Measurements from ENCODE around the gene OSR1. TPM values are rescaled to one million over a fixed set of nuclear protein-coding genes. Genes with fewer than 3 reads are reported as not detected.

Gene OSR1
- not detected for total RNA-seq

DNA sequence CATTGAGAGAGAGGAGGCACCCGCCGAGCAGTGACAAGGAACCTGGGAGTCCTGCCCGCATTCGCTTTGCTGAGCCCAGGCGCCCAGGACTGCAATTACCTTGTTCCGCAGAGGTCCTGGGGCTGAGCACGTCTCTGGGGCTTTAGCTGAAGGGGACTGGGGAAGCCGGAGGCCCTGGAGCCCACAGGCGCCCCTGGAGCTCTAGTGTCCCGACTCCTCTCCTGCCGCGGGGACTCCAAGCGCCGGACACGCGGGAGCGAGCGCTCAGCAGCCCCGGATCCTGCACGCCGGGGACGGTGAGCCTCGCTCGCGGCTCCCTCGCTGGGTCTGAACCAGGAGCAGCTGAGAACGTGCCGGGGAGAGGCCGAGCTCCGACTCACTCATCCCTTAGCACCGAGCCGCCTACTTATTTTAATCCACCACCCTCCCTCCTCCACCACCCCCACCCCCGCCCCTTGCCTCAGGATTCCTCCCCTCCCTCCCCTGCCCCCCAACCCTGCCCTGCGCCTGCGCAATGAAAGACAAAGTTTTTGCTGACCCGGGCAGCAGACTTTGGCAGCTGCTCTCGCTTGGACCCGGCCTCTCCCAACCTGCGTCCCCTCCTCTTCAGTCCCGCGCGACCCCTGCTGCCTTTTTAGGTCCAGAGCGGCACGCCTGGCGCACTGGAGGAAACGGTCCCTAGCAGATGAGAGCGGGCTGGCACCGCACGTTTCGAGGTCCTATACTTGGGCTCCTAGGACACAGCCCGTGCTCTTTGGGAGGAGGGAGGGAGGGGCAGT is at the start of gene OSR1:
Gene OSR1 (minus strand): TSS at position 382 of the 779 bp plus-strand sequence. CDS start 4,818 bp downstream, outside the sequence.

Small RNA genes within 50 kb of the gene (microRNA-seq; reads per million reads assigned to microRNA genes)
- gene MIR4757 (ENCODE audit: borderline microRNAs expressed, borderline replicate concordance): not detected
